Stimulated activated CD8-positive, alpha-beta memory T cell treated with anti-CD3 and anti-CD28 coated beads, Interleukin-15, amount 100 ng/mL, for 4 hours (primary cell): Measurements from ENCODE around the gene CER1.

Experiments
- DNase-seq, 2 donors: peaks; one replicate each; pipeline ENCODE4 v3.0.0-alpha.2; 2020; ENCODE audit warnings: low read depth in 2 of 2

The CER1 gene

GRCh38 chr9:14722391-14723035 lies at the start of gene CER1:
Gene CER1 (minus strand): TSS chr9:14722733. CDS start chr9:14722672, 61 bp downstream.
- DNase-seq = no peak

GRCh38 chr9:14770592-14770991 lies 48.1 kb upstream of the CER1 start:
- DNase-seq = no peak

DNA sequence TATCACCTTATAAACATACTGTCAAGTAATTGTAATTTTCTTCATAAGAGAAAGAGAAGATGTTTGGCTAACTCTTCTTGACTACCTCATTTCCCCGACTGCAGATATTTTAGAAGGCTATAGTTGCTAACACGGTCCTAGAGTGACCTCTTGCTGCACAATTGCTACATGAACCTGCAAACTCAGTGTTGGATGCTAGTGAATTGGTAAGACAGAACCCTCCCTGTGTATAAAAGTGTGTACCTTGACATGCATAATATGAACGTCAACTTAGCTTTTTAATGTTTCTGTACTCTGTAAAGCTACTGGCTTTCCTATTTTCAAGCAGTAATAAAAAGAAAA lies 46.7 kb upstream of the CER1 start:
- DNase-seq = no peak

- no peak for DNase-seq
These were observed 46.1 kb upstream of the CER1 start for GRCh38 chr9:14768405-14769229.

- no peak for DNase-seq
These were observed 43.8 kb upstream of the CER1 start for GRCh38 chr9:14766299-14766698.

DNA sequence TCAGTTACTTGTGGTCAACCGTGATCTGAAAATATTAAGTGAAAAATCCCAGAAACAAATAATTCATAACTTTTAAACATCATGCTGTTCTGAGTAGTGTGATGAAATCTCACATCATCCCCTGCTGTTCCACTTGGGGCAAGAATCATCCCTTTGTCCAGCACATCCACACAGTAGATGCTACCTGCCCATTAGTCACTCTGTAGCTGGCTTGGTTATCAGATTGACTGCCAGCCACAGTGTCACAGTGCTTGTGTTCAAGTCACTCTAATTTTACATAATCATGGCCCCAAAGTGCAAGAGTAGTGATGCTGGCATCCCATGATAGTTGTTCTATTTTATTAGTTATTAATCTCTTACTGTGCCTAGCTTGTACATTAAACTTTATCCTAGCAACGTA lies 39.1 kb upstream of the CER1 start:
- DNase-seq = no peak

- no peak for DNase-seq
These were observed 37.5 kb upstream of the CER1 start for GRCh38 chr9:14760060-14760459.

GRCh38 chr9:14756291-14756690 lies 33.8 kb upstream of the CER1 start:
- no peak for DNase-seq

DNA sequence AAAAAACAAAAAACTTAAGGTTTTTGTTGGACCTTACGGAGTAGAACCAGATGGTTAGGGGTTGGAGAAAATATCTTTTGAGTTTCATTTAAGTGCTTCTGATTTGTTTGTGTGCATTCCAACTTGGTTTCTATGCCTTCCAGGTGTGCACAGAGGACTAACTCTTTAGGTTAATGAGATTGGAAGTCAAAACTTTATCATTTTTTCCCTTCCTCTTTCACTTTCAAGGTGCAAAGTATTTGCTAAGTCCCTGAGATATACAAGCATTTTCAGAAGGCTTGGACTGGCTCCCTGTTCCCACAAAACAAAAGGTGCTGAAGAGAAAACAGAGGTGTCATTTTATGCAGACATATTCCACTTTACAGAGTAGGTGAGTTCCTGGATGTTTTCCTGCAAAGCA lies 30.3 kb upstream of the CER1 start:
- DNase-seq = no peak

DNA sequence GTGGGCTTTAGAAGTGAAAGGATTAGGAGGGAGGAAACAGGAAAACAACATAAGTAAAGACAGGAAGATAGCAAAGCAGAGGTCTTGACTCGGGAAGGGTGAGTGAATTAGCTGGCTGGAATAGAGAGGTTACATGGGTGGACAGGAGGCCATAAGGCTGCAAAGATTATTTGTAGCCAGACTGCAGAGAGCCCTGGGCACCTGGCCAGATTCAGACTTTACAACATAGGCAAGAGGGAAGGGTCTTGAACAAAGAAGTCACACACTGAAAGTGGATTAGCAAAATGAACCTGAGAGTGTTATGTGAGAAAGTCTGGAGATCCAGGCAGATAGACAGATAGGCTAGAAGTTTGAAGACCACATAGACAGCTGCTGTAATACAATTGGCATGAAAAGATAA lies 29.7 kb upstream of the CER1 start:
- no peak for DNase-seq

GRCh38 chr9:14750821-14751220 lies 28.3 kb upstream of the CER1 start:
- no peak for DNase-seq

DNA sequence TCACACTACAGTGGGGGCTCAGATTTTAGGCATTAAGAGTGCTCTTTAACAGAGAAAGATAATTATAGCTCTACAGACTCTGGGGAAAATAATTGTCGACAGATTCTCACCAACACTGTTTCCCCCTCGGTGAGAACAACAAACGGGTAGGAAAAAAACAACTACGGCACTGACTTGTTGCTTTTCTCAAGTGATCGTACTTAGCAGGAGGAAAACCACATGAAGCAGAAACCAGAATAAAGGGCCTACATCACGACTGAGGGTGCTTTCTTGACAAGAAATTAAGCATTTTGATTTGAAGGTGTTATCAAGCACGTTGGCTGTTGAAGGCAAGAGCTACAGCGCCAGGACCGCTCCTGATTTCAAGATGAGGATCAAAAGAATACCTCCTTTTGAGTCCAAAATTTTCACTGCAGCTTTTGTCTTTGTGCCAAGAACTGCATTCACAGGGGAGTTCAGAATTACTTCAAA lies 27.2 kb upstream of the CER1 start:
- no peak for DNase-seq

- no peak for DNase-seq
These were observed 25.8 kb upstream of the CER1 start for GRCh38 chr9:14748373-14748772.

DNA sequence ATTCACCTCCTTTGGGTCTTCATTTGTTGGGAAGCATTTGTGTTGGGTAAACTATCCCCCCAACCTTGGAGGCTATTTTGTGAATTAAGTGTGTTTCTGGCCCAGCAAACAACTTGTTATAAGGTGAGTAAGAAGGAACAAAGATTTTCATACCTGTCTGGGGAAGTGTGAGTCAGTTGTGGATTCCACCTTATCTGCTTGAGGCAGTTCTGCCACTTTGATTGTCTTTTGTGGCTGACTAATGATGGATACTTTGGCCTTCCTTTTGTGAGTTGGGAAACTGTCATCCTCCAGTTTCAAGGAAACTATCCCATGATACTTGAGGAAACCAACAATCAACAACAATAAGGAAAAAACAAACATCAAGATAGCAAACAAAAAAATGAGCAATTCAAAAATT lies 24.6 kb upstream of the CER1 start:
- DNase-seq = no peak

DNA sequence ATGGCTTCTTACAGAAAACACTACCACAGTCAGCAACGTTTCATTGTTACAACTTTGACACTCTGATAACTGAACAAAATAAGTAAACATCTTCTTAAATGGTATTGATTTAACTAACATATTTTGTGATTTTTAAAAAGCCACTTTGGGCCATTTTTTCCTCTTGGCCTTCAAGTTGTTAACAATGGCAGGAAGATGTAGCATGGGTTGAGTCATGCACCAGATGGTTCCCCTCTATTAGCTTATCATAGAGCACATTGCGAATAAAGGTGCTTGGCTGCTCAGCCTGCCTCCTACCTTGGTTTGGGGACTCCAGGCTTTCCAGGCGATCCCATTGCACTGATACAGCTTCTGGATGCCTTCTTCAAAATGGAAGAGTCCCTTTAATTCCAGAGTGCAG lies 24.1 kb upstream of the CER1 start:
- no peak for DNase-seq

DNA sequence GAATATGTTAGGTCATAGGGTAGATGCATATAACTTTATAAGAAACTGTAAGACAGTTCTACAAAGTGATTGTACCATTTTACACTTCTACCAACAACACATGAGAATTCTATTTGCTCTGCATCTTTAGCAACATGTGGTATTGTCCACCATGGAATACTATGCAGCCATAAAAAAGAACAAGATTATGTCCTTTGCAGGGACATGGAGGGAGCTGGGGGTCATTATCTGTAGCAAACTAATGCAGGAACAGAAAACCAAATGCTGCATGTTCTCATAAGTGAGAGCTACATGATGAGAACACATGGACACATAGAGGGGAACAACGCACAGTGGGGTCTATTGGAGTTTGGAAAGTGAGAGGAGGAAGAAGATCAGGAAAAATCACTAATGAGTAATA lies 22.2 kb upstream of the CER1 start:
- DNase-seq = no peak

DNA sequence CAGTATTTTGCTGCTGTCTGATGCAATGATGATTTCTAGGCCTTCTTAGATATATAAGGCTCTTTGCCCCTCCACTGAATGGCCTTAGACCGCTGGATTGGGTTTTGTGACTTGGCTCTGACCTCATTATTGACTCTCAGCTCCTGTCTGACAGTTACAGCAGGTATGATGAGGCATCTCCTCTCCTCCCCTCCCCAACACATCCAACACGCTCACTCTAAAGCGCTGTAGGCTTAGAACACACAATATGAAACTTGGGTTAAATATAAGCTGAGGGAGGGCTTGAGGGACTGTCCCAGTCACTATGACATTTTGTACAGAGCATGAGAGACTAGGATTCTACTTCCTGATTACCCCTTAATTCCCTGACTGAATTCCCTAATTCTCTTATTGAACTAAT lies 18.8 kb upstream of the CER1 start:
- DNase-seq = no peak

DNA sequence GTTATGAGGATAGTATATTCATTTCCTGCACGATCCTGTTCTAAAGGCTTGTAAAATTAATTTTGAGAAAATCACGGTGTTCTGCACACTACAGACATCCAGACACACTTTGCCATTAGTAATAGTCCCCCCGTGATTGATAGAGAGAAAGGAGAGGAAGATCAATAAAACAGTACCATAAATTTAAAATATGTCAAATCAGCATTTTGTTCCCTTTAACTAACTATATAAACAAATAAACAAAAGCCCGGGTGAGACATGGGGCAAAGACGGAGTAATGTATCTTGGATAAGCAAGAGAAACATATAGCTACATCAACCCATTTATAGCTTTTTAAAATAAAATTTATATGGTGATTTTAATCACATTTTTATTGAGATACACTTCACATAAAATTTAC lies 10.6 kb upstream of the CER1 start:
- DNase-seq = no peak

GRCh38 chr9:14731294-14731981 lies 8.9 kb upstream of the CER1 start:
- no peak for DNase-seq

DNA sequence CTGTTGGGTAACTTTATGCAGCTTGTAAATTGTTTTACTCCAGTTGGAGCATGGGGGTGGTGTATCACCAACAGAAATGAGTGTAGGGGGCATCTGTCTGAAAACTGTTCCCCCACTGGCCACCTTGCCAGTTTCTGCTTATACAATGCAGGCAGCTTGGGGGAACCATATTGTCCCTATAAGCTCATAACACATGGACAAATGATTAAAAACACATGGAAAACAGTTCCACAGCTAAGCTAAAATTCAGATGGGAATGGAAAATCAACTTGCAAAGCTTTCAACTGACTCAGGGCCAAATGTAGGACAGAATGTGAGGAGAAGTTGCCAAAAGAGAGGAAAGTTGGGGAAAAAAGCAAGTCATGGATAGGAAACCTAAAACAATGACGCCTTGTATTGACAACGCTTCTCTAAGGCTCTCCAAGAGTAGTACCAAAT lies 7.9 kb upstream of the CER1 start:
- no peak for DNase-seq

DNA sequence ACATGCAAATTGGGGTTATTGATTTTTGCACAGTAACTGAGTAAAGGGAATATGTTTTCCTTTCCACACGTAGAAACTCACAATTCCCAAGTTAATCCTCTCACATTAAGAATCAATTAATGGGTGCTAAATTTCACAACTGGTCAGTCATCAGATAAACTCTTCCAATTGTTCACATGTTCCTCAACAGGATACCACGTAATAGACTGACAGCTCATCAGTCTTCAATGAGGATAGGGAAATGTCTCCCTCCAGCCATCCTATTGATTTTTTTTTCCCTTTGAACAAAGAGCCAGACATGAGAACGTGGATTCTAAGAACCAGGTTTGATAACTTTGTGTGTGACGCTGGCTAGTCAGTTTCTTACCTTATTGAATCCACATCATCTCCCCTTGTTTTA lies 768 bp upstream of the CER1 start:
- no peak for DNase-seq

DNA sequence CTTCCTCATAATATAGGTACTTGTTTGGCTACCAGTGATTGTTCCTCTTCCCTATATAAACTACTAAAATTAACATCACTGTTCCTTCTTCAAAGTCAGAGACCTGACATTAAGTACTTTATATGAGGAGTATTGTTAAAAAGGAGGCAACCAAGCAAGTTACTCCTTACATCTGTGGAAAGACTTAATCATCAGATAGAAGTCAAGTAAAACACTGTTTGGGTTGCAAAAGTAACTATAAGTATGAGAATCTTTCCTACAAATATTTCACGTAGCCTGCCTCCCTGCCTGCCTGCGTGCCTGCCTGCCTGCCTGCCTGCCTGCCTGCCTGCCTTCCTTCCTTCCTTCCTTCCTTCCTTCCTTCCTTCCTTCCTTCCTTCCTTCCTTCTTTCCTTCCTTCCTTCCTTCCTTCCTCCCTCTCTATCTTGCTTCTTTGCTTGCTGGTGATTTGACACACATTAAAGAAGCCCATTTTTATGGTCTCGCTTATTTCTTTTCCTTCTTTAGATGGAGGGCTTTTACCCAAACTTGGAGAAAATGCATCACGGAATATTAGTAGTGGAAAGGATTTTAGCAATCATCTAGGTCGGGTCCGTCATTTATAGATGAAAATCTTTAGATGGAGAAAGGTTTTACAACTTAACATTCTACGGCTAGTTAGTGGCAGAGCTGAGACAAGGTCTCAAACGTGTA lies 3.2 kb downstream of the CER1 start:
- DNase-seq = no peak
